Measurements from ENCODE around the gene JAKMIP2.
"Not testable (repeated sequence)": the region's sequence is repeated elsewhere in the genome, so short reads cannot be mapped to it uniquely, and the experiment has no call there.

JAKMIP2 gene

GRCh38 chr5:147782110-147783028, at the start of gene JAKMIP2:
TSS of gene JAKMIP2 (minus strand) at chr5:147782728. CDS start at chr5:147671806, 110,922 bp downstream.
- DNase-seq, result no peak

GRCh38 chr5:147831465-147831864, 48.9 kb upstream of the JAKMIP2 start, which contains the start of gene SPINK1:
TSS of gene SPINK1 (minus strand) at chr5:147831671. CDS start at chr5:147831577, 94 bp downstream.
- DNase-seq, result no peak

- no peak for DNase-seq
These were observed 47.5 kb upstream of the JAKMIP2 start for GRCh38 chr5:147830035-147830434.

GRCh38 chr5:147827017-147827416, 44.5 kb upstream of the JAKMIP2 start:
- DNase-seq, result not testable (repeated sequence)

GRCh38 chr5:147826361-147826760, 43.8 kb upstream of the JAKMIP2 start:
- DNase-seq, result no peak

GRCh38 chr5:147822686-147823491, 40.4 kb upstream of the JAKMIP2 start:
- DNase-seq, result peak; percentile 7 to 78

GRCh38 chr5:147822222-147822621, 39.7 kb upstream of the JAKMIP2 start:
- not testable (repeated sequence) for DNase-seq

- no peak for DNase-seq
These were observed 39.2 kb upstream of the JAKMIP2 start for GRCh38 chr5:147821766-147822165.

- DNase-seq, result no peak
These were observed 36.8 kb upstream of the JAKMIP2 start for GRCh38 chr5:147819261-147819770.

GRCh38 chr5:147818290-147818689, 35.8 kb upstream of the JAKMIP2 start:
- no peak for DNase-seq

GRCh38 chr5:147813696-147814095, 31.2 kb upstream of the JAKMIP2 start:
- no peak for DNase-seq

GRCh38 chr5:147809830-147810666, 27.5 kb upstream of the JAKMIP2 start:
- DNase-seq, result no peak

GRCh38 chr5:147805030-147805454, 22.5 kb upstream of the JAKMIP2 start:
- no peak for DNase-seq

GRCh38 chr5:147804334-147804733, 21.8 kb upstream of the JAKMIP2 start:
- no peak for DNase-seq

- no peak for DNase-seq
These were observed 21.4 kb upstream of the JAKMIP2 start for GRCh38 chr5:147803926-147804325.

- not testable (repeated sequence) for DNase-seq
These were observed 20.6 kb upstream of the JAKMIP2 start for GRCh38 chr5:147803161-147803560.

GRCh38 chr5:147801461-147801860, 18.9 kb upstream of the JAKMIP2 start:
- no peak for DNase-seq

GRCh38 chr5:147800491-147800890, 18.0 kb upstream of the JAKMIP2 start:
- DNase-seq, result no peak

- no peak for DNase-seq
These were observed 14.2 kb upstream of the JAKMIP2 start for GRCh38 chr5:147796556-147797308.

GRCh38 chr5:147791181-147791580, 8.7 kb upstream of the JAKMIP2 start:
- no peak for DNase-seq

GRCh38 chr5:147789820-147790219, 7.3 kb upstream of the JAKMIP2 start:
- DNase-seq, result no peak

GRCh38 chr5:147788023-147788422, 5.5 kb upstream of the JAKMIP2 start:
- no peak for DNase-seq
